Head of caudate nucleus (tissue), 42 donors: ENCODE measurements around the gene TCEANC2.
A peak's percentile ranks its signal among the peaks of the same experiment; 100 is the strongest.
"Not testable (repeated sequence)": the region's sequence is repeated elsewhere in the genome, so short reads cannot be mapped to it uniquely, and the experiment has no call there.

ENCODE experiments used
- DNase-seq, 42 donors: peaks; one replicate each; pipeline versions ENCODE4 v3.0.0 to v3.0.0-alpha.2; 2020 to 2021; ENCODE audit warnings: mixed read lengths in 7 of 42
- intact Hi-C: fragments of 100-400 bp; cut with DNase I; formaldehyde crosslinking; loops from one replicate; pipeline ENCODE4 v1.15.0; 2022

The TCEANC2 gene

GRCh38 chr1:54070171-54070837 is 16.9 kb downstream of the TCEANC2 start:
- intact Hi-C loops, result loop anchor here (10.0 kb wide), 1 partner anchor 424 kb away; no protein-coding TSS in a partner anchor
- no peak for DNase-seq

GRCh38 chr1:54077359-54077758 is 24.0 kb downstream of the TCEANC2 start:
- intact Hi-C loops, result loop anchor here (10.0 kb wide), 1 partner anchor 417 kb away; no protein-coding TSS in a partner anchor
- DNase-seq, result no peak

- intact Hi-C loops, result no loop called here
- no peak for DNase-seq
Observed at GRCh38 chr1:54080598-54081049, 27.2 kb downstream of the TCEANC2 start.

GRCh38 chr1:54081306-54082270 is 28.2 kb downstream of the TCEANC2 start:
- peak; percentile 7 to 82 (median 50) for DNase-seq
- intact Hi-C loops, result no loop called here

GRCh38 chr1:54084794-54085193 is 31.4 kb downstream of the TCEANC2 start:
- intact Hi-C loops, result no loop called here

GRCh38 chr1:54086754-54087153 is 33.3 kb downstream of the TCEANC2 start:
- no peak for DNase-seq
- intact Hi-C loops, result no loop called here

More at GRCh38 chr1:54084794-54085193, 31.4 kb downstream of the TCEANC2 start:
- no peak for DNase-seq

GRCh38 chr1:54088385-54088784 is 35.0 kb downstream of the TCEANC2 start:
- no peak for DNase-seq
- intact Hi-C loops, result no loop called here

GRCh38 chr1:54091666-54092065 is 38.3 kb downstream of the TCEANC2 start:
- intact Hi-C loops, result no loop called here
- DNase-seq, result no peak

GRCh38 chr1:54094001-54094729 is 40.8 kb downstream of the TCEANC2 start:
- DNase-seq, result no peak
- intact Hi-C loops, result no loop called here

- intact Hi-C loops, DNase-seq: not testable (repeated sequence)
Observed at GRCh38 chr1:54094730-54095105, 41.3 kb downstream of the TCEANC2 start.

GRCh38 chr1:54095546-54096226 is 42.3 kb downstream of the TCEANC2 start:
- DNase-seq, result no peak
- intact Hi-C loops, result no loop called here

GRCh38 chr1:54096227-54096876 is 42.9 kb downstream of the TCEANC2 start:
- no peak for DNase-seq
- intact Hi-C loops, result no loop called here

- DNase-seq, result no peak
- intact Hi-C loops, result no loop called here
Observed at GRCh38 chr1:54096877-54097240, 43.5 kb downstream of the TCEANC2 start.

- intact Hi-C loops, result no loop called here
- peak in 6 of 42 donors; percentile 20 to 58 (median 28) for DNase-seq
Observed at GRCh38 chr1:54099061-54099610, 45.7 kb downstream of the TCEANC2 start.

- DNase-seq, result no peak
- intact Hi-C loops, result no loop called here
Observed at GRCh38 chr1:54100500-54100899, 47.1 kb downstream of the TCEANC2 start.

- intact Hi-C loops, result no loop called here
- DNase-seq, result peak in 1 of 42 donors; percentile 8
Observed at GRCh38 chr1:54103414-54103813, 50.0 kb downstream of the TCEANC2 start.

- DNase-seq, result peak in 1 of 42 donors; percentile 0
- intact Hi-C loops, result not testable (repeated sequence)
Observed at GRCh38 chr1:54104613-54105012, 51.2 kb downstream of the TCEANC2 start.

GRCh38 chr1:54105080-54105479 is 51.7 kb downstream of the TCEANC2 start:
- intact Hi-C loops, result no loop called here
- DNase-seq, result peak in 1 of 42 donors; percentile 6
